ENCODE results near the gene ZFAND6. TPM values are rescaled to one million over a fixed set of nuclear protein-coding genes. Genes with fewer than 3 reads are reported as not detected.

Gene ZFAND6
- total RNA-seq, 1 donor, result 109 TPM

DNA sequence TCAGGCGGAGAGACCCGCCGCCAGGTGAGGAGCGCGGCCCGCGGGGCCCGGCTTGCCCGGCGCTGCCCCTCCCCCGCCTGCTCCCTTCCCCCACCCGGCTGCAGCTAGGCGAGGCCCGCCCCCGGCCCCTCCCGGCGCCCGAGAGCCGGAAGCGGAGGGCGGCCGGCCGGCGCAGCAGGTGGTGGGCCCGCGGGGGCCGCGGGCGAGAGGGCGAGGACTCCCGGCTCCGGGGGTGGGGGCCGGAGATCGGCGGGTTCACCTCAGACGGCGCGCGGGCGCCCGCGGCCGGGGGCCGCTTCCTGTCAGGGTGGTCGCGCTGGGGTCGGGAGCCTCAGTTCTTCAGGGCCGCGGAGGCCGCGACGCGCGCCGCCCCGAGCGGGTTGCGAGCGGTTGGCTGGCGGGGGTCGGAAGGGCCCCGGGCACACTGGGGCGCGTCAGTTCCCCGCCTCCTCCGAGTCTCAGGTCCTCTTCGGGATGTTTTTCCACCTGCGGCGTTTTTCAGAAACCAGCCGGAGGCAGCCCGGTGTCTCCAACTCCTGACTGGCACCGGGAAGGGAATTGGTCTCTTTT lies 395 bp downstream of the ZFAND6 start:
- peak; percentile 93 for DNase-seq (ENCODE audit: insufficient read length, low spot score, missing footprints)
- Histone ChIP-seq H3K9me3 (ENCODE audit: low read depth, low read length) (no peaks in the 10 kb centered on the region), H3K4me1 (ENCODE audit: insufficient read depth, low read length) (peaks cover 14% of the 10 kb centered on the region), H3K79me2 (ENCODE audit: insufficient read depth, low read length) (peaks cover 49% of the 10 kb centered on the region), H3K4me2 (ENCODE audit: insufficient read depth, low read length) (peak overlapping the region; percentile 80), H3K36me3 (ENCODE audit: insufficient read depth, low read length) (no peaks in the 10 kb centered on the region), H2AFZ (ENCODE audit: low read length) (peak overlapping the region; percentile 73), H4K20me1 (ENCODE audit: insufficient read depth, low read length) (peaks cover 10% of the 10 kb centered on the region), H3K4me3 (ENCODE audit: insufficient read depth, low read length) (peak overlapping the region; percentile 88), H3K27me3 (ENCODE audit: insufficient read depth, low read length) (peaks cover 16% of the 10 kb centered on the region), H3K27ac (ENCODE audit: low read depth, low read length) (peak overlapping the region; percentile 79)
- TF ChIP-seq, protein P1, sequence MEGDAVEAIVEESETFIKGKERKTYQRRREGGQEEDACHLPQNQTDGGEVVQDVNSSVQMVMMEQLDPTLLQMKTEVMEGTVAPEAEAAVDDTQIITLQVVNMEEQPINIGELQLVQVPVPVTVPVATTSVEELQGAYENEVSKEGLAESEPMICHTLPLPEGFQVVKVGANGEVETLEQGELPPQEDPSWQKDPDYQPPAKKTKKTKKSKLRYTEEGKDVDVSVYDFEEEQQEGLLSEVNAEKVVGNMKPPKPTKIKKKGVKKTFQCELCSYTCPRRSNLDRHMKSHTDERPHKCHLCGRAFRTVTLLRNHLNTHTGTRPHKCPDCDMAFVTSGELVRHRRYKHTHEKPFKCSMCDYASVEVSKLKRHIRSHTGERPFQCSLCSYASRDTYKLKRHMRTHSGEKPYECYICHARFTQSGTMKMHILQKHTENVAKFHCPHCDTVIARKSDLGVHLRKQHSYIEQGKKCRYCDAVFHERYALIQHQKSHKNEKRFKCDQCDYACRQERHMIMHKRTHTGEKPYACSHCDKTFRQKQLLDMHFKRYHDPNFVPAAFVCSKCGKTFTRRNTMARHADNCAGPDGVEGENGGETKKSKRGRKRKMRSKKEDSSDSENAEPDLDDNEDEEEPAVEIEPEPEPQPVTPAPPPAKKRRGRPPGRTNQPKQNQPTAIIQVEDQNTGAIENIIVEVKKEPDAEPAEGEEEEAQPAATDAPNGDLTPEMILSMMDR (IDR thresholded peaks at IDR 0.05; ENCODE audit: extremely low read depth, low read depth, low read length), result no peak

DNA sequence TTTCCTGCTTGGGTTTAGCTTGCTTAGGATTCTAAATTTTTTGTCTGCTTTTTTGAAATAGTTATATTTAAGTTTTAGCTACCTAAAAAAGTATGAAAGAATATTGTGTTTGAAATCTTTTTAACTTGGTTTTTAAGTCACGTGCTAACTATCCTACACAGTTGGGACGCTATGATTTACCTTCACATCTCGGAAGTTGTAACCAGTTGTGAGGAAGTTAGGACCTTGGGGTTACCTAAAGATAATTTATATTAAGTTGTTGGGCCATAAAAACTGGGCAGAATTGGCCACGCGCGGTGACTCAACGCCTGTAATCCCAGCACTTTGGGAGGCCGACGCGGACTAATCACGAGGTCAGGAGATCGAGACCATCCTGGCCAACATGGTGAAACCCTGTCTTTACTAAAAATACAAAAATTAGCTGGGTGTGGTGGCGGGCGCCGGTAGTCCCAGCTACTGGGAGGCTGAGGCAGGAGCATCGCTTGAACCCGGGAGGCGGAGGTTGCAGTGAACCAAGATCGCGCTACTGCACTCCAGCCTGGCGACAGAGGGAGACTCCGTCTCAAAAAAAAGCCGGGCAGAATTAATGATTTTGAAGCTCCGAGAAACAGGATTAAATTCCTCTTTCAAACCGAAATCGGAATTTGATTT lies 1.0 kb downstream of the ZFAND6 start:
- DNase-seq (ENCODE audit: insufficient read length, low spot score, missing footprints), result peak; percentile 71
- peaks cover 55% of the 10 kb centered on the region for H3K79me2 ChIP-seq (ENCODE audit: insufficient read depth, low read length)

DNA sequence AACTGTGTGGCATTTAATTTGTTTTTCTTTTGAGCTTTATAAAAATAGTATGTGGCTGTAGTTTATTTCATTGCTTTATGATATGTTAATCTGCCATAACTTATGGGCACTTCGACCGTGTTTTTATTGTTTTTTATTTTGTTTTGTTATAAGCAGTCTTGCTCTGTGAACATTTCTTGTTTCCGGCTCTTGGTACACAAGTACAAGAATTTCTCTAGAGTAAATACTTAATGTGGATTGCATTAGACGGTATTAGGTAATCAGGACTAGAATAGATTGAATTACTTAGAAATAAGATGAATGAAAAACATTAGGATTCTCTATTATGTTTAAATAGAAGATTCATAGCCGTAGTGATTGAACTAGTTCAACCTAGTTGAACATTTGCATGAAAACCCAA lies 2.1 kb downstream of the ZFAND6 start:
- Histone ChIP-seq H3K36me3 (ENCODE audit: insufficient read depth, low read length) (no peaks in the 10 kb centered on the region), H3K27ac (ENCODE audit: low read depth, low read length) (no peak overlapping the region), H3K9me3 (ENCODE audit: low read depth, low read length) (no peaks in the 10 kb centered on the region), H3K4me2 (ENCODE audit: insufficient read depth, low read length) (peak overlapping the region; percentile 80), H3K27me3 (ENCODE audit: insufficient read depth, low read length) (peaks cover 14% of the 10 kb centered on the region), H3K4me1 (ENCODE audit: insufficient read depth, low read length) (peaks cover 14% of the 10 kb centered on the region), H4K20me1 (ENCODE audit: insufficient read depth, low read length) (peaks cover 11% of the 10 kb centered on the region), H3K79me2 (ENCODE audit: insufficient read depth, low read length) (peaks cover 64% of the 10 kb centered on the region), H2AFZ (ENCODE audit: low read length) (no peak overlapping the region), H3K4me3 (ENCODE audit: insufficient read depth, low read length) (peak overlapping the region; percentile 88)
- TF ChIP-seq, protein P1 (IDR thresholded peaks at IDR 0.05; ENCODE audit: extremely low read depth, low read depth, low read length), result no peak
- no peak for DNase-seq (ENCODE audit: insufficient read length, low spot score, missing footprints)

More for the DNA sequence above, 1.0 kb downstream of the ZFAND6 start:
- Histone ChIP-seq H2AFZ (ENCODE audit: low read length) (peak overlapping the region; percentile 73), H3K27me3 (ENCODE audit: insufficient read depth, low read length) (peaks cover 16% of the 10 kb centered on the region), H3K4me2 (ENCODE audit: insufficient read depth, low read length) (peak overlapping the region; percentile 80), H3K4me1 (ENCODE audit: insufficient read depth, low read length) (peaks cover 14% of the 10 kb centered on the region), H3K9me3 (ENCODE audit: low read depth, low read length) (no peaks in the 10 kb centered on the region), H4K20me1 (ENCODE audit: insufficient read depth, low read length) (peaks cover 10% of the 10 kb centered on the region), H3K4me3 (ENCODE audit: insufficient read depth, low read length) (peak overlapping the region; percentile 88), H3K27ac (ENCODE audit: low read depth, low read length) (peak overlapping the region; percentile 79), H3K36me3 (ENCODE audit: insufficient read depth, low read length) (no peaks in the 10 kb centered on the region)
- TF ChIP-seq, protein P1 (IDR thresholded peaks at IDR 0.05; ENCODE audit: extremely low read depth, low read depth, low read length), result no peak

DNA sequence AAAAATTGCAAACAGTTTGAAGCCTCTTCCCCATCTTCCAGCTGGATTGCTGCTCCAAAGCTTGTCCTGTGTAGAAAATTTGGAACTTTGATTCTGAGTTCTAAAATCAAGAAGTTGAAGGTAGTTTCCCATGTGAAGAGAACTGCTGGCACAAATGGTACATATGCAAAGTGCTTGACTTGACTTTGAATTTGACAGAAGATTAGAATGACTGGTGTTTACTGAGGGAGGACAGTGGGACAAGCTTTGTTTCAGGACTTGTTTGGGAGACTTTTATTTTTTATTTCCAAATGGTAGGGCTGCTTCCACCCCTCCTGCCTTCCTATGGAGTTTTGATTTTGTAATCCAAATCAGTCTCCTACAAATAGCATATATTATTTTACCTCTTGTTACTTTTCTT lies 7.4 kb downstream of the ZFAND6 start:
- TF ChIP-seq, protein P1 (IDR thresholded peaks at IDR 0.05; ENCODE audit: extremely low read depth, low read depth, low read length), result no peak
- no peaks in the 10 kb centered on the region for H3K9me3 ChIP-seq (ENCODE audit: low read depth, low read length)
- H3K79me2 ChIP-seq (ENCODE audit: insufficient read depth, low read length), result peaks cover 97% of the 10 kb centered on the region
- no peak overlapping the region for H3K4me3 ChIP-seq (ENCODE audit: insufficient read depth, low read length)
- H4K20me1 ChIP-seq (ENCODE audit: insufficient read depth, low read length), result peaks cover 15% of the 10 kb centered on the region
- no peaks in the 10 kb centered on the region for H3K27me3 ChIP-seq (ENCODE audit: insufficient read depth, low read length)
- peaks cover 26% of the 10 kb centered on the region for H3K4me1 ChIP-seq (ENCODE audit: insufficient read depth, low read length)
- H3K27ac ChIP-seq (ENCODE audit: low read depth, low read length), result no peak overlapping the region
- H2AFZ ChIP-seq (ENCODE audit: low read length), result no peak overlapping the region
- DNase-seq (ENCODE audit: insufficient read length, low spot score, missing footprints), result no peak
- no peaks in the 10 kb centered on the region for H3K36me3 ChIP-seq (ENCODE audit: insufficient read depth, low read length)
- H3K4me2 ChIP-seq (ENCODE audit: insufficient read depth, low read length), result no peak overlapping the region
